Muscle layer of colon (tissue), 2 donors: ENCODE data around the gene PRR7.
A peak's percentile ranks its signal among the peaks of the same experiment; 100 is the strongest.

Source experiments
- H3K27ac ChIP-seq: one replicate; pipeline ENCODE4 v1.7.0; 2013; ENCODE audit warnings: low read depth, mild to moderate bottlenecking, low read length, moderate library complexity
- H3K27me3 ChIP-seq, 2 donors: one replicate each; pipeline ENCODE4 v1.7.0; 2013; ENCODE audit warnings: low read length in 2 of 2, mild to moderate bottlenecking in 2 of 2; ENCODE audit not compliant: insufficient read depth in 2 of 2, control insufficient read depth in 1 of 2
- H3K36me3 ChIP-seq: one replicate; pipeline ENCODE4 v1.7.0; 2013; ENCODE audit warnings: mild to moderate bottlenecking, low read length; ENCODE audit not compliant: insufficient read depth
- H3K4me1 ChIP-seq: one replicate; pipeline ENCODE4 v1.7.0; 2013; ENCODE audit warnings: mild to moderate bottlenecking, low read length; ENCODE audit not compliant: insufficient read depth
- H3K4me3 ChIP-seq, 2 donors: one replicate each; pipeline ENCODE4 v1.7.0; 2013; ENCODE audit warnings: low read length in 2 of 2, low read depth in 1 of 2, mild to moderate bottlenecking in 1 of 2, moderate library complexity in 1 of 2
- H3K9ac ChIP-seq: one replicate; pipeline ENCODE4 v1.7.0; 2013; ENCODE audit warnings: low read length
- H3K9me3 ChIP-seq: one replicate; pipeline ENCODE4 v1.7.0; 2013; ENCODE audit warnings: mild to moderate bottlenecking, low read length
- donor health status: abdominal sarcoma.
- donor health status: Adenocarcinoma of cecum.

The PRR7 gene

DNA sequence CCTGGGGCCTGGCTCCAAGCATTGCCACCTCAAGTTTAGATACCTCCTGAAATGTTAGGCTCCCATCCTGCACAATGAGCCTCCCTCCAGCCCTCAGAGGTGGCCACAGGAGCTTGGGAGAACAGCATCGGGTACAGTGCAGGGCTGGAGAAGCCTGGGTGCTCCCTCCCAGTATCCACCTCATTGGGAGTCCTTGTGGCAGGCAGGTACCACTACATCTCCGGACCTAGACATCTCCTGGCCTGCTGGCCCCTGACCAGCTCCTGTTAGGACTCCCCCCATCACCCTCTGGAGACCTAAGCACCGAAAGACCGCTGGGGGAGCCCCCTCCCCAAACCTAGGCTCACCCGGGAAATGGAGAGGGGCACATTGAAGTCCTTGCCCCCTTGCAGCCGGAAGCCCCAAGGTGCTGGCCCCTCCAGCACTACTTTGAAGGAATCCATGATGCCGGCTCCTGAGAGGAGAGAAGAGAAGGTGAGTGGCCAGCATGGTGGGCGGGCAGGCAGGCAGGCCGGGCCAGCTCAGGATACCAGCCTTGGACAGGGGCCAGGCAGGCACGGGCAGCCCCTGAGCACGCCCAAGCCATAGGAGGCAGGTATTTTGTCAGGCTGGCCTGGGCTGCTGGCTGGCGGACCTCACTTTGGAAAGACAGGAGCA, 49.6 kb downstream of the PRR7 start:
- Histone ChIP-seq H3K4me3 (peak overlapping the region; percentile 64 to 88), H3K27ac (peak overlapping the region; percentile 100), H3K9me3 (no peaks in the 10 kb centered on the region), H3K36me3 (peaks cover 23% of the 10 kb centered on the region), H3K9ac (peak overlapping the region; percentile 81), H3K27me3 (no peaks in the 10 kb centered on the region), H3K4me1 (peaks cover 49% of the 10 kb centered on the region)

DNA sequence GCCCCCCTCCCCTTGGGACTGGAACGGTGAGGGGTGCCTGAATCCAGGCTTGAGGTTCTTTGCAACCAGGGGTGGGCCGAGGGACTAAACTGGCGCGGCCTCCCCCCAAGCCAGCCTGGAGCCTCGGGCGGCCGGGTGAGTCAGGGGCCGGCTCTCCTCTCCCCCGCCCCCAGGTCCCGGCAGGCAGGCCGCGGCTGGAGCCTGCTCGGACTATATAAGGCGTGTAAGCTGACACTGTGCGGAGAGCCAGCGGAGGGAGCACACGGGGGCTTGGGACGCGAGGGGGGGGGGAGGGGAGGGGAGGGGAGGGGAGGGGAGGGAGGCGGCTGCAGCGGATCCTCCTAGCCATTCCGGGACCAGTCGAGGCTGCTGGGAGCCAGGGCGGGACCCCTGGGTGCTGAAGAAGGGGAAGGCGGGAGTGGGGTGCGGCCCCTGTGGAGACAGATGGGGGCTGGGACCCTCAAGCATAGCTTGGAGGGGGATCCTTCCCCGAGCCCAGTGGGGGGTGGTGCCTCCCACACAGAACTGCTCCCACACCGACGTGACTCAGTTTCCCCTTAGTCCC, 50.2 kb downstream of the PRR7 start:
- peak overlapping the region; percentile 100 for H3K27ac ChIP-seq
- H3K9ac ChIP-seq, result peak overlapping the region; percentile 81
- H3K4me1 ChIP-seq, result peaks cover 49% of the 10 kb centered on the region

DNA sequence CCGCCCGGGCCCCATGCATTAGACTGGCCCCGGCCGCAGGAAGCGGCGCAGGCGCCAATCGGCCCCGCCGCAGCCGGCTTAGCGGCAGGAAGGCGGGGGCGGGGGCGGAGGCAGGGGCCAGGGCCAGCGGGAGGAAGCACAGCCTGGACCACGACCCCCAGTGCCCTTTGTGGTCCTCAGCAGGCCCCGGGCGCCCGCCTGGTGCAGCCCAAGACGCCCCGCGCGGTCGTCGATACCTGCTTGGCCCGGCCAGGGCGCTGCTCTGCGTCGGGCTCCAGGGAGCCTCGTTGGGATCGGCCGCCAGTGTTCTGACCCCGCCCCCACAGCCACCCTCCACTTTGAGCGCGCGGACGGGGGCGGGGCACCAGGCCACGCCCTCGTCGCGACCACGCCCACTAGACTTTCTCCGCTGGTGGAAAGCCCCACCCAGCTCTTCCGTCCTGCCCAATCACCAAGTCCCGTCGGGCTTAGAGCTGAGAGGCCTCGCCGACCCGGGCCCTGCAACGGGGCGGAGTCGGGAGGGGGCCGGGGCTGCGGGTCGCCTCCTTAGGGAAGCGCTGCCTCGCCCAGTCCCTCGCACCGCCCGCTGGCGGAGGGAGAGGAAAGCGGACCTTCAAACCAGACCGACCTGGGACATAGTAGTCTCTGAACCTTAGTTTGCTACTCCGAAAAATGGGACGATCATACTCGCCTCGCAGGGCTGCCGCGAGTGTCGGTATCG, 50.8 kb downstream of the PRR7 start, which contains the start of gene PDLIM7:
PDLIM7 (minus strand) TSS at position 313 of the 721 bp plus-strand sequence. CDS start 1,092 bp downstream, outside the sequence.
- peak within 1 kb of the TSS; percentile 79 to 88 for H3K4me3 ChIP-seq
- H3K9me3 ChIP-seq, result no peaks in the 10 kb centered on the region
- peaks cover 44% of the 10 kb centered on the region for H3K4me1 ChIP-seq
- peak within 1 kb of the TSS; percentile 100 for H3K27ac ChIP-seq
- H3K36me3 ChIP-seq, result peaks cover 17% of the 10 kb centered on the region
- H3K9ac ChIP-seq, result peak within 1 kb of the TSS; percentile 81
- no peaks in the 10 kb centered on the region for H3K27me3 ChIP-seq

More for the DNA sequence above, 50.2 kb downstream of the PRR7 start:
- Histone ChIP-seq H3K4me3 (peak overlapping the region; percentile 79 to 88), H3K9me3 (no peaks in the 10 kb centered on the region), H3K27me3 (no peaks in the 10 kb centered on the region), H3K36me3 (peaks cover 21% of the 10 kb centered on the region)

DNA sequence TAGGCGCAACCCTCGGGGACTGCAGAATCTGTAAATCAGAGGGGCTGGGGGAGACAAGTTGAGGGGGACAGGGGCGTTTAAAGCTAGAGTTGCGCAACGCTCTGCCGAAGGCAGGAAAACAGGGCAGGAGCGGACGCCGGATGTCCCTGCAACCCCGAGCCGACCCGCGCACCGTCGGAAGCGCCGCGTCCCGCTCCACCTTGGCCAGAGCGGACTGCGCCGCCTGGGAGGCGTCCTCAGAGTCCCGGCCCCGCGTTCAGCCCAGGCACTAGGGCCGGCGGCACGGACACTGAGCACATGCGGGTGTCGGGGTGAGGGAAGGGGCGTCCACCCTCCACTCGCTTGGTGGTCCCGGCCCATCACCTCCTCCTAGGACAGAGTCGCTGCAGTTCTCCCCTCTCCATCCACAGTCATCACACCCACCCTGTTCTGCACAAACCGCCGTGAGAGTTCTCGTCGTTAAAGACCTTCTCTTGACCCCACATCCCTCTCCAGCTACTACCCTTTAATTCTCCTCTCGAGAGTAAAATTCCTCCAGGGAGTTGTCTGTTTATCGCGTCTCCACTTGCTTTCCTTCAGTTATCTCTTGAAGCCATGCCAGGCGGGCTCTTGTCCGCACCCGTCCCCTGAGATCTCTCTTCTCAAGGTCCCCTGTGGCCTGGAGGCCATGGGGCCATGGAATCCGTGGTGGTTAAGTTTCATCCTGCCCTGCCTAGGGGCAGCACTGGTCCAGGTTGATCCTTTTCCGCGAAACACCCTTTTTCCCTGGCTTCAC, 51.6 kb downstream of the PRR7 start:
- Histone ChIP-seq H3K4me1 (peaks cover 37% of the 10 kb centered on the region), H3K36me3 (peaks cover 11% of the 10 kb centered on the region), H3K27me3 (no peaks in the 10 kb centered on the region), H3K4me3 (peak overlapping the region; percentile 72 to 79), H3K27ac (peak overlapping the region; percentile 57), H3K9ac (peak overlapping the region; percentile 63), H3K9me3 (no peaks in the 10 kb centered on the region)

DNA sequence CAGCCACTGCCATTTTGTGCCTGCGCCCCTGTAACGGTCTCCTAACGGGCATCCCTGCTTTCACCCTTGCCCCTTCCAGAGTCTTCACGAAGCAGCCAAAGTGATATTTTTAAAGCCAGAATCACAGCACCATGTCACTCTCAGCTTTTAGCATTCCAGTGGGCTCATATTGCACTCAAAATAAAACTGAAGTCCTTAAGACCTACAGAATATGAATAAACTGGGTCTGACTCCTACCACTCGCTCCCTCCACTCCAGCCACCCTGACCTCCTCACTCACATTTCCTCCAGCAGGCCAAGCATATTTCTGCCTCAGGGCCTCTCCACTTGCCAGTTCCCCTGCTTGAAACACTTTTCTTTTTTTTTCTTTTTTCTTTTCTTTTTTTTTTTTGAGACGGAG, 53.2 kb downstream of the PRR7 start:
- Histone ChIP-seq H3K9me3 (no peaks in the 10 kb centered on the region), H3K27ac (no peak overlapping the region), H3K4me3 (no peak overlapping the region), H3K27me3 (no peaks in the 10 kb centered on the region), H3K4me1 (peaks cover 24% of the 10 kb centered on the region), H3K36me3 (no peaks in the 10 kb centered on the region), H3K9ac (no peak overlapping the region)

DNA sequence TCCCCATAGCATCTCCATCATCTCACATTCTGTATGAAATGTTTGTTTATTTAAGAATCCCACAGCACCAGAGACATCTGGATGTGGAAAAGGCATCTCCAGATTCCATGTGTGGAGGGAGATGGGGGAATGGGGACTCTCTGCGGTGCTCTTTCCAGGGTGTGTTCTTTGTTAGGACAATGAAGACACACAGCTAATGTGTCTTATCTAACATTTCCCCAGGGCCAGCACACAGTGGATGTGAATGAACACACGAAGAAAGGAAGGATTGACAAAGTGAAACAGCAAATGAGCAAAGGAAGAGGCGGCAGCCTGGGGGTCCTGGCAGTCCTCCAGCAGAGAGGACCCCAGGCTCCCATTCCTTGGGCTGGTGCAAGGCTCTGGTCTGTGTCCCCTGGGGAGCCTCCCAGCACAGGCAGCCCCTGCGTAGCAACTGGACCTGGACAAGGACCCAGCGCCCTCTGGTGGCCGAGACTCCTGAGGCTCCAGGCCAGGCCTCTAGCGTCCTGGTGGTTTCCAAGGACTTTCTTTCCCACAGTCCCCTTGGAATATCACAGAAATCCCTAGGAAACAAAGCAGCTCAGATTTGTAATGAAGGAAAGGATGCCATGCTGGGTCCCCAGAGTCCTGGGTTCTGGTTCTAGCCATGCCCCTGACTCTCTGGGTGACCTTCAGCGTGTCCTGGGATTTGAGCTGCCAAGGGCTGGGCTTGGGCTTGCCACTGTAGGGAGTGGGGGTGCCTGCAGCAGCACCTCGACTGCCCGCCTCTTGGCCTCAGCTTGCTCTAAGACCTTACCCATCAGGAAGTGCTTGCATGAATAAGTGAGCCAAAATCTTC, 54.3 kb downstream of the PRR7 start:
- H3K9ac ChIP-seq, result no peak overlapping the region
- H3K27me3 ChIP-seq, result no peaks in the 10 kb centered on the region
- H3K4me3 ChIP-seq, result no peak overlapping the region
- H3K36me3 ChIP-seq, result no peaks in the 10 kb centered on the region
- H3K27ac ChIP-seq, result peak overlapping the region; percentile 21
- peaks cover 14% of the 10 kb centered on the region for H3K4me1 ChIP-seq
- no peaks in the 10 kb centered on the region for H3K9me3 ChIP-seq

DNA sequence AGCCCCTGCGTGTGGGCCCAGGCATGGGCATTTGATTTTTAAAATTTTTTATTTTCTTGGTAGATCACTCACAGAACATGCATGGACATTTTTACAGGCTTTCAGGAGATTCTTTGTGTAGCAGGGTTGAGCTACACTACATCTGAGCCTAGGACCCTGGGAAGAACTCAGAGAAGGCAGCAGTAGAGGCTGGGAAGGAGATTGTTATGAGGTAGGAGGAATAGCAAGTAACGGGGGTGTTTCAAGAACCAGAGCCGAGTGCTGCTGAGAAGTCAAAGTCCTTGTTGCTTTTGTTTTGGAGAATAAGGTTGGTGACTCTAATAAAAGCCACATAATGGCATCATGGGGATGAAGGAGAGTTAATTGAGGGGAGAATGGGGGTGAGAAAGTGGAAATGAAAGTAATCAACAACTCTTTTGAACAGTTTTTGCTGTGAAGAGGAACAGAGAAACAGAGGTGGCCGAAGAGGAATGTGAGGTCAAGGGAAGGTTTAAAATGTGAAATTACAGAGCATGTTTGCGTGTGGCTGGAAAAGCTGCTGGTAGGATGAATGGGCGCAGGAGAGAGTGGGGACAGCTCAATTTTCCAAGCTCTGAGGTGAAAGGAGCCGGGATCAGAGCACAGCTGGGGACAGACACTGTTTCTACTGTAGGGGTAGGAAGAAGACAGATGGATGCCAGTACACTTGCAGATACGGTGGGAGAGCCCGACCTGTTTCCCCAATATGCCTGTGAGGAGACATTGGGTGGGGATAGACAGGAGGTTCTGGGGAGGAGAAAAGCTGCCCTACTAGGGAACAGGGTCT, 55.5 kb downstream of the PRR7 start:
- peaks cover 9% of the 10 kb centered on the region for H3K4me1 ChIP-seq
- no peaks in the 10 kb centered on the region for H3K9me3 ChIP-seq
- no peaks in the 10 kb centered on the region for H3K27me3 ChIP-seq
- H3K9ac ChIP-seq, result no peak overlapping the region
- H3K4me3 ChIP-seq, result no peak overlapping the region
- no peaks in the 10 kb centered on the region for H3K36me3 ChIP-seq
- no peak overlapping the region for H3K27ac ChIP-seq

DNA sequence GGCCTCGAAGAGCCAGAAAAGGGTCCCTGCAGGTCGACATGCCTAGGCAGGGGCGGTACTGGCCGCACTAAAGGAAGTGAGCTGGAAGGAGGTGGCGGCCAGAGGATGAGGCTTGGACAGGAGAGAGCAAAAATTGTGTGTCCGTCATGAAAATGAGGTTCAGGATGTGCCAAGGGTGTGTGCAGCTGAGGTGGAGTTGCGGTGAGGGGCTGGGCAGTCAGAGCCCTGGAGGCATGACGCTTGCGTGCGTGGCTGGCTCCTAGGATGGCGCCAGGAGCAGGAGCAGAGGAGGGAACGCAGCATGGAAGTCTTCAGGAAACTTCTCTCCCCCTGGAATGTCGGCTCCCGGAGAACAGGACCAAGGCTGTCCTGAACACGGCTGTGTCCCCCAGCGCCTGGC, 56.3 kb downstream of the PRR7 start:
- no peaks in the 10 kb centered on the region for H3K9me3 ChIP-seq
- no peak overlapping the region for H3K4me3 ChIP-seq
- H3K4me1 ChIP-seq, result peaks cover 9% of the 10 kb centered on the region
- H3K36me3 ChIP-seq, result no peaks in the 10 kb centered on the region
- no peak overlapping the region for H3K9ac ChIP-seq
- H3K27me3 ChIP-seq, result no peaks in the 10 kb centered on the region
- no peak overlapping the region for H3K27ac ChIP-seq

DNA sequence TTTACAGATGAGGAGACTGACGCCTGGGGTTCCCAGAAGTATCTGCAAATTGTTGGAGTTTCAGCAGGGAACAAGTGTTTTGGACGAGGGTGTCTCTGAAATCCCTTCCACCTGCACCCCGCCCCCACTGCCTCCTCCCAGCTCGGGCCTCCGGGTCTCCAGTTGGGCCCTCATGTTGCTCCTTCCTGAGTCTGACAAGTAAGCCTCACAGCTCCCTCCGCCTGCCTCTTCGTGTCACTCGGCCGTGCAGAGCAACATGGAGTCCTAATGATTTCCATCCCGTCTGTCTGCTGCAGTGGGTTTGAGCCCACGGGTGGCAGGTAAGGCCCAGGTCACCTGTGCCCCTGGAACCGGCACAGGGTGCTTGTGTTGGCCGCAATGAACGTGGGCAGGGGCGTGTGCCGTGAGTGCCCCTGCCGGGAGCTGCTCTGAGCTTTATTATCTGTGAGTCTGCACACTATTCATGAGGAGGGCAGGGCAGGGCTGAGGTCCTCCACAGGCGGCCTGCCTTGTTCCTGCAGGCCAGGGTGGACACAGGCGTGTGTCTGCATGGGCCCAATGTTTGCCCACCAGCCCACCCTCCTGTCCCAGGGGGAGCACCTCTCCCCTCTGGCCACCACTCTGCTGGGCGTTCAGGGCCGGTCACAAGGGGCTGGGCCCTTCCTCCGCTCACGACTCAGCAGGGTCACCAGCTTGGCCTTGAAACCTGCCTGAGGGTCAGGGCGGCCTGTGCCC, 56.9 kb downstream of the PRR7 start:
- H3K27me3 ChIP-seq, result no peaks in the 10 kb centered on the region
- H3K4me3 ChIP-seq, result no peak overlapping the region
- no peaks in the 10 kb centered on the region for H3K36me3 ChIP-seq
- no peak overlapping the region for H3K27ac ChIP-seq
- peaks cover 9% of the 10 kb centered on the region for H3K4me1 ChIP-seq
- no peaks in the 10 kb centered on the region for H3K9me3 ChIP-seq
- no peak overlapping the region for H3K9ac ChIP-seq
